ENCODE measurements around the gene EPAS1.

The EPAS1 gene

DNA sequence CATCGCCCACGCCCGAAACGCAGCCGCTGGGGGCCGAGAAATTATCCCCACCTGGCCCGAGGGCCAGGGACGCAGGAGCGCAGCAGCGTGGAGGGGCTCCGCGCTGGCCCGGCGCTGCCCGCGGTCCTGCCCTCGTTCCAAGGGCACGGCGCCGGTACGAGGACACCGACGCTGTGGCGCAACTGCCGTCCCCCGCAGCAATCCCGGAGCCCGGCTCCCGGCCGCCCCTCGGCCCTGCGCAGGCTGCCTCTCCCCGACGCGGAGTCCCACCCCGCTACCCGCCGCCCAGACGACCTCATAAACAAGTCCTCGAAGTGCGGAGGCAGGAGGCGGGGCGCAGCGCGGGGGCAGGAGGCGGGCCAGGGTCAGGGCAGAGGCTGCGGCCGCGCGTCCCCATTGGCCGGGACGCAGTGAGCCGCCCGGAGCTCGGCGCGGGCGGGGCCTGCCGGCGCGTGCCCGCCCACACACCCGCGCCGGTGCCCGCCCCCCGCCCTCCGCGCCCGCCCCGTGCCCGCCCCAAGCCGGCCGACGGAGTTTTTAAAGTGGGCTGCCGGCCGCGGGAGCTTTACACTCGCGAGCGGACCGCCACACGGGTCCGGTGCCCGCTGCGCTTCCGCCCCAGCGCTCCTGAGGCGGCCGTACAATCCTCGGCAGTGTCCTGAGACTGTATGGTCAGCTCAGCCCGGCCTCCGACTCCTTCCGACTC, at the start of gene EPAS1:
Gene EPAS1, plus strand, starts transcription at position 568 of the 706 bp plus-strand sequence. CDS start 505 bp downstream, outside the sequence.
- TF ChIP-seq, protein P1, sequence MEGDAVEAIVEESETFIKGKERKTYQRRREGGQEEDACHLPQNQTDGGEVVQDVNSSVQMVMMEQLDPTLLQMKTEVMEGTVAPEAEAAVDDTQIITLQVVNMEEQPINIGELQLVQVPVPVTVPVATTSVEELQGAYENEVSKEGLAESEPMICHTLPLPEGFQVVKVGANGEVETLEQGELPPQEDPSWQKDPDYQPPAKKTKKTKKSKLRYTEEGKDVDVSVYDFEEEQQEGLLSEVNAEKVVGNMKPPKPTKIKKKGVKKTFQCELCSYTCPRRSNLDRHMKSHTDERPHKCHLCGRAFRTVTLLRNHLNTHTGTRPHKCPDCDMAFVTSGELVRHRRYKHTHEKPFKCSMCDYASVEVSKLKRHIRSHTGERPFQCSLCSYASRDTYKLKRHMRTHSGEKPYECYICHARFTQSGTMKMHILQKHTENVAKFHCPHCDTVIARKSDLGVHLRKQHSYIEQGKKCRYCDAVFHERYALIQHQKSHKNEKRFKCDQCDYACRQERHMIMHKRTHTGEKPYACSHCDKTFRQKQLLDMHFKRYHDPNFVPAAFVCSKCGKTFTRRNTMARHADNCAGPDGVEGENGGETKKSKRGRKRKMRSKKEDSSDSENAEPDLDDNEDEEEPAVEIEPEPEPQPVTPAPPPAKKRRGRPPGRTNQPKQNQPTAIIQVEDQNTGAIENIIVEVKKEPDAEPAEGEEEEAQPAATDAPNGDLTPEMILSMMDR (conservative IDR thresholded peaks at IDR 0.05; ENCODE audit: low read depth, low read length), result no peak
- peak within 1 kb of the TSS; percentile 98 for H3K4me3 ChIP-seq (ENCODE audit: low read length)
- peak; percentile 62 for DNase-seq (ENCODE audit: low read depth)

DNA sequence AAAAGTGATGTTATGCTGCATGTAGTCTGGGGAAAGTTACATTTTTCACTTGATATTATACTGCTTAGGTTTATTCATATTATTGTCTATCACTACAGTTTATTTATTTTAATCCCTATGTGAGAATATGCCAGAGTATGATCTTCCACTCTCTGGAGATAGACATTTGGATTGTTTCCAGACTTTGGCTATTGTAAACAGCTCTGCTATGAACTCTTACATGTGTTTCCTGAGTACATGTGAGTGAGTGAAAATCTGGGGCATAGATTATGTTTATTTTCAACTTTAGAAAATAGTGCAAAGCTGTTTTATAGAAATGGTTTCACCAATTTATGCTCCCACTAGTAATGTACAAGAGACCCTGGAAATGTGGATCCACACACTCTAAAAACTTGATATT, 49.0 kb upstream of the EPAS1 start:
- TF ChIP-seq, protein P1 (conservative IDR thresholded peaks at IDR 0.05; ENCODE audit: low read depth, low read length), result no peak
- H3K4me3 ChIP-seq (ENCODE audit: low read length), result no peak overlapping the region
- no peak for DNase-seq (ENCODE audit: low read depth)

DNA sequence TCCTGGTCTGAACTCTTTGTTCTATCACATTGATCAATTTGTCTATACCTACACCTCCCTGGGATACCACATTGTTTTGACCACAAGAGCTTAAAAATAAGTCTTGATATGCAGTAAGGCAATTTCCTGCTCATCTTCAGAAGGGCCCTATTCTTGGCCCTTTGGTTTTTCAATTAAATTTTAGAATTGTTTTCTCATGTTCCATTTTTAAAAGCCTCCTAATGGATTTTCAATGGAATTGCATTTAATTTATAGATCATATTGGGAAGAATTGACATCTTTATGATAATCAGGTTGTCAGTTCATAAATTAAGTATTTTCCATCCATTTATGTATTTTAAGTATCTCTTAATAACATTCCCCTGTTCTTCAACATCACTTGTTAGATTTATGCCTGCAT, 47.6 kb upstream of the EPAS1 start:
- no peak overlapping the region for H3K4me3 ChIP-seq (ENCODE audit: low read length)
- no peak for DNase-seq (ENCODE audit: low read depth)
- TF ChIP-seq, protein P1 (conservative IDR thresholded peaks at IDR 0.05; ENCODE audit: low read depth, low read length), result no peak

DNA sequence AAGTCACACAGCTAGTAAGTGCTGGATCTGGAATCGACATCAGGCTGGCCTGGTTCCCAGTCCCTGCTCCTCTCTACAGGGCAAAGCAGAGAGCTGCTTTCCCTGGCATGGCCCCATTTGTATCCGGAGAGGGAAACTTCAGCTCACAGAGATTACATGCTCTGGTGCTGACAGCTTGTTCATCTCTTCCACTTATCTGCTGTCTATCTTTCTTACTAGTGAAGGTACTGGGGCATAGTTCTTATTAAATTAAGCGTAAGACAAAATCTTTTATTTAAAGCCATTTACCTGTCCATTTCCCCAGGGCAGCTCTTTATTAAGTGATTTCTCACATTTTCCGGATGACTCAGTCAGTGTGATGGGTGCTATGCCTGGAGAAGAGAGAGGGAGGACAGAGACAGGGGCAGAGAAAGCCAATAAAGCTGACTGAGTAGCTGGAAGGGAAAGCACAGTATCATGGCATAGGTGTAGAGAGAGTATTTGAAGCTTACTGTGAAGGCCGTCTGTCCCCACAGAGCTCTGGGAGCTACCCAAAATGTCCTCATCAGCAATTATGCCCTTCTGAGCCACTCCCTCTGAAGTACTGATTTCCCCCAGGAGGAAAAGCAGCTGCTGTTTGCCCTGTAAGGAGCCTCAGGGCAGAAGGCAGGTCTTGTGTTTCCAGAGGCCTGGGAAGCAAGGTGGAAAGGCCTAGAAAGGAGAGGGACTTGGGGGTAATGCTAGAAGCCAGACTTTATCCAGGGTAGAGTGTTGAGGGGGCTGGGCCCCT, 44.1 kb upstream of the EPAS1 start:
- DNase-seq (ENCODE audit: low read depth), result no peak
- TF ChIP-seq, protein P1 (conservative IDR thresholded peaks at IDR 0.05; ENCODE audit: low read depth, low read length), result no peak
- H3K4me3 ChIP-seq (ENCODE audit: low read length), result no peak overlapping the region

DNA sequence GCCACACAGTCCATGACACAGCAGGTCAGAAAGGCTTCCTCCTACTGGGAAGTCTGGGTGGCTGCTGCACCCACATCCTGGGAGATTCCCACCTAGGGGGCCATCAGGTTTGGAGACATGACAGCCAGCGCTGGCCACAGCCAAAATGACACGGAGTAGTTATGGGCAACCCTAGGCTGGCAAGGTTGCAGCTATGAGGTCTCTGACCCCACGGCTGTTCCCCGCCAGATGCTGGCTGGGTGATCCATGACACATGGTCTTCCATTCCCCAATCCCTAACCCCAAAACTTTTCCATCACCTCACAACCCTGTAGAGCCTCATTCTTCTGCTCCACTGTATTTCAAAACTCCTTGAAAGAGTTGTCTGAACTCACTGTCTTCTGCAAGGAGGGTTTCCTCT, 42.7 kb upstream of the EPAS1 start:
- H3K4me3 ChIP-seq (ENCODE audit: low read length), result no peak overlapping the region
- TF ChIP-seq, protein P1 (conservative IDR thresholded peaks at IDR 0.05; ENCODE audit: low read depth, low read length), result no peak
- DNase-seq (ENCODE audit: low read depth), result no peak

DNA sequence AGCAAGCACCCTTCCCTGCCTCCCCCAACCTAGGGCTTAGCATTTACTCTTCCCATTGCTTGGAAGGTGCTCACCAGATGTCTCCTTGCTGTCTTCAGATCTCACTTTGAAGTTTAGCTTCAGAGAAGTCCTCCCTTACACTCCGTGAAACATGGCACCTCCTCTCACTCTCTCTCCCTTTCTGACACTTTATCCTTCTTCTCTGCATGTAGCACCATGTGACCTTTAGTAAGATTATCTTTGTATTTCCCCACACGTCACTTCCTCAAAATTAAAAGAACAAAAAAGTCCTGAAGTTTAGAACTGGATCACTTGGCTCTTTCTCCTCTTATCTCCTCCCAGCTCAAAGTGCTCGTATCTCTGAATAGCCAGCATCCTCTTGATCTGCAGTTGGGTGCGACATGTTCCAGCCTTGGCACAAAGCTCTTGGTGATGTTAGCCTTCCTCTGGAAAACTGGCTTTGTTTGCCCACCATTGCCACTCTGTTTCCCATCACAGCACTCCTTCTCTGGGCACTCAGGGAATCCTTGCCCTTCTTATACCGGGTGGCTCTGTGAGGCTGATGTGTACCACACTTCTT, 40.6 kb upstream of the EPAS1 start:
- no peak for DNase-seq (ENCODE audit: low read depth)
- no peak overlapping the region for H3K4me3 ChIP-seq (ENCODE audit: low read length)
- TF ChIP-seq, protein P1 (conservative IDR thresholded peaks at IDR 0.05; ENCODE audit: low read depth, low read length), result no peak

All from retinal pigment epithelial cell (primary cell).